ENCODE results near the gene STPG4.
"Not testable (repeated sequence)": the region's sequence is repeated elsewhere in the genome, so short reads cannot be mapped to it uniquely, and the experiment has no call there.

The STPG4 gene

DNA sequence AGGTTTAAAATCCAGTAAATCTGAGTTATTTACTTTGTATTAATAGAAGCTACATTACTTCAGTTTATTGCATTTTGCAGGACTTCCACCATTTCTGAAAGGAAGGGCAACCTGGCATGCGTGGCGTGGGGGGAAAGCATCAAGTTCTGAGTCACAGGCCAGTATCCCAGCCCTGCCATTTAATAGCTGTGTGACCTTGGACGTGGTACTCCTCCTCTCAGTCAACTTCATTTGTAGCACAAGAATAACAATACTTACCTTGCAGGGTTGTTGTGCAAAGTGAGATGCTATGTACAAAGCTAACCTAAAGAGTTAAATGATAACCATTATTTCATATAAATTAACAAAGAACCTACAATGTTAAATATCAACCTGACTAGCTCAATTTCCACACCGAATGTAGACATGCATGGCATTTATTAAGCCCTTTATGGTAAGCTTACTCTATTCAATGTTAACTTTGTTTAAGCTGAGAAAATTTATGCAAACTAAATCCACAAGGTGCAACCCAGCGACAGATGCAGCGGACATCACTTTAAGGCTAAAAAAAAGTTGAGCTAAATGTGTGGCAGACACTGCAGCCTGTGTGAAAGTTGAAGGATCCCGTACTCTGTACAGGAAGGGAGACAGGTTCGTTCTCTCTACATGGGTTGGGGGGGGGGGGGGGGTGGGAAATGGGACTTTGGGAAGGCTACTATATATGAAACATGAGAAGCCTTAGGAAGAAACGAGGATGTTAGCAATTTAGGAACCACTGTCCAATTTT is 17.2 kb upstream of the STPG4 start:
- H3K4me3 ChIP-seq (ENCODE audit: low read depth, low read length): no peak overlapping the region
- H3K36me3 ChIP-seq (ENCODE audit: control insufficient read depth in 2 of 2, insufficient read depth in 1 of 2, low read length in 2 of 2): peaks cover 16 to 52% of the 10 kb centered on the region in 2 experiments; a peak in 2 of 3 replicates
- no peaks in the 10 kb centered on the region for H3K9me3 ChIP-seq (ENCODE audit: control insufficient read depth, insufficient read depth, low read depth, low read length)
- POLR2A ChIA-PET: interaction anchor here (0.6 to 1.6 kb wide), 17 partner anchors 8 to 670 kb away, joined by 3 to 13 read pairs (median 4); no protein-coding TSS in a partner anchor
- no peak overlapping the region for H3K27ac ChIP-seq (ENCODE audit: extremely low read depth, low read depth, low read length)
- peaks cover 27% of the 10 kb centered on the region for H3K4me1 ChIP-seq (ENCODE audit: control insufficient read depth, insufficient read depth, low read length)
- no peak for TF ChIP-seq ZNF416 (tag by site-specific recombination; IDR thresholded peaks at IDR 0.05)
- TF ChIP-seq ZFHX2 (tag by site-specific recombination; conservative IDR thresholded peaks at IDR 0.05): 0 out of 2 replicates have a peak, but pooled peaks have one; percentile 15
- TF ChIP-seq ZNF664 (tag by site-specific recombination; IDR thresholded peaks at IDR 0.05): peak; percentile 100
- CTCF ChIA-PET: interaction anchor here (0.6 to 5.8 kb wide), 9 partner anchors 10 to 604 kb away, joined by 3 to 33 read pairs (median 4); no protein-coding TSS in a partner anchor

- H3K4me3 ChIP-seq (ENCODE audit: low read depth, low read length): no peak overlapping the region
Observed at GRCh38 chr2:47169784-47170183, 14.7 kb upstream of the STPG4 start.

DNA sequence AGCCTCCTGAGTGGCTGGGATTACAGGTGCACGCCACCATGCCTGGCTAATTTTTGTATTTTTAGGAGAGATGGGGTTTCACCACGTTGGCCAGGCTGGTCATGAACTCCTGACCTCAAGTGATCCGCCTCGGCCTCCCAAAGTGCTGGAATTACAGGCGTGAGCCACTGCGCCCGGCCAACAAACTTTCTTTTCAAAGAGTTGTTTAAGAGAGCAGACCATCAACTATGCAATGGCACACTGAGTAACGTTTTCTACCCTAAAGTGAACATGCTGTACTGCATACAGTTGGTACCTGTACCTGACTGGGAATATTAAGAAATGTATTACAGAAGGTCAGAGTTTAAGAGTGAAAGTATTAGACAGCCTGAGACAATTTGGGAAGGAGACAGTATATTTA is 13.8 kb upstream of the STPG4 start:
- Histone ChIP-seq H3K36me3 (ENCODE audit: control insufficient read depth in 2 of 2, insufficient read depth in 1 of 2, low read length in 2 of 2) (peaks cover 34 to 76% of the 10 kb centered on the region in 2 experiments), H3K4me1 (ENCODE audit: control insufficient read depth, insufficient read depth, low read length) (peaks cover 27% of the 10 kb centered on the region)
- not testable (repeated sequence) for H3K4me3 ChIP-seq (ENCODE audit: low read depth, low read length)

More at GRCh38 chr2:47169784-47170183, 14.7 kb upstream of the STPG4 start:
- Histone ChIP-seq H3K27ac (ENCODE audit: extremely low read depth, low read depth, low read length) (no peak overlapping the region), H3K4me1 (ENCODE audit: control insufficient read depth, insufficient read depth, low read length) (peaks cover 27% of the 10 kb centered on the region), H3K36me3 (ENCODE audit: control insufficient read depth in 2 of 2, insufficient read depth in 1 of 2, low read length in 2 of 2) (peaks cover 34 to 71% of the 10 kb centered on the region in 2 experiments), H3K9me3 (ENCODE audit: control insufficient read depth, insufficient read depth, low read depth, low read length) (no peaks in the 10 kb centered on the region)
- ChIA-PET CTCF (interaction anchor here (1.0 to 5.8 kb wide), 3 partner anchors 11 to 153 kb away, joined by 3 to 33 read pairs (median 8); no protein-coding TSS in a partner anchor), POLR2A (interaction anchor here (0.7 to 1.0 kb wide), 3 partner anchors 14 to 181 kb away, joined by 3 to 6 read pairs (median 4); no protein-coding TSS in a partner anchor)
- TF ChIP-seq PRDM6 (tag by site-specific recombination; IDR thresholded peaks at IDR 0.05) (peak; percentile 88), FEZF1 (tag by site-specific recombination; IDR thresholded peaks at IDR 0.05) (peak; percentile 71), ZNF223 (tag by site-specific recombination; IDR thresholded peaks at IDR 0.05) (no peak)

GRCh38 chr2:47167149-47167548 is 12.0 kb upstream of the STPG4 start:
- POLR2A ChIA-PET: no interaction called here
- Histone ChIP-seq H3K9me3 (ENCODE audit: control insufficient read depth, insufficient read depth, low read depth, low read length) (no peaks in the 10 kb centered on the region), H3K4me3 (ENCODE audit: low read depth, low read length) (no peak overlapping the region), H3K36me3 (ENCODE audit: control insufficient read depth in 2 of 2, insufficient read depth in 1 of 2, low read length in 2 of 2) (peaks cover 40 to 81% of the 10 kb centered on the region in 2 experiments), H3K27ac (ENCODE audit: extremely low read depth, low read depth, low read length) (no peak overlapping the region), H3K4me1 (ENCODE audit: control insufficient read depth, insufficient read depth, low read length) (peaks cover 16% of the 10 kb centered on the region)
- CTCF ChIA-PET: no interaction called here
- TF ChIP-seq ZNF629 (tag by site-specific recombination; IDR thresholded peaks at IDR 0.05) (peak; percentile 69), ZBTB1 (tag by site-specific recombination; IDR thresholded peaks at IDR 0.05) (no peak), ZNF747 (tag by site-specific recombination; IDR thresholded peaks at IDR 0.05) (no peak), ZBTB21 (tag by site-specific recombination; IDR thresholded peaks at IDR 0.05) (peak; percentile 57), ZNF776 (tag by site-specific recombination; IDR thresholded peaks at IDR 0.05; ENCODE audit: borderline replicate concordance) (no peak), ZNF473 (tag by site-specific recombination; IDR thresholded peaks at IDR 0.05) (no peak), ATF2 (tag by site-specific recombination; IDR thresholded peaks at IDR 0.05; ENCODE audit: low read depth) (peak; percentile 90), ZFP3 (tag by site-specific recombination; IDR thresholded peaks at IDR 0.05; ENCODE audit: low read depth) (no peak), CTCF (tag by site-specific recombination; IDR thresholded peaks at IDR 0.05) (no peak), WT1 (tag by site-specific recombination; IDR thresholded peaks at IDR 0.05) (no peak), ZSCAN30 (tag by site-specific recombination; IDR thresholded peaks at IDR 0.05) (no peak), ZSCAN18 (tag by site-specific recombination; IDR thresholded peaks at IDR 0.05) (no peak)

More for the DNA sequence above, 13.8 kb upstream of the STPG4 start:
- POLR2A ChIA-PET: interaction anchor here (1.0 kb wide), 1 partner anchor 13 kb away, joined by 4 read pairs; no protein-coding TSS in a partner anchor
- H3K27ac ChIP-seq (ENCODE audit: extremely low read depth, low read depth, low read length); H3K9me3 ChIP-seq (ENCODE audit: control insufficient read depth, insufficient read depth, low read depth, low read length); CTCF ChIA-PET: not testable (repeated sequence)

Measured in HEK293 (cell line).